CD4-positive, alpha-beta T cell treated with Interleukin-4 for 1 hour (primary cell): ENCODE measurements around the gene PTBP3.
"Not testable (repeated sequence)": the region's sequence is repeated elsewhere in the genome, so short reads cannot be mapped to it uniquely, and the experiment has no call there.

Experiments
- DNase-seq, 2 donors: peaks; one replicate each; pipeline ENCODE4 v3.0.0-alpha.2; 2020 to 2022

Gene PTBP3

DNA sequence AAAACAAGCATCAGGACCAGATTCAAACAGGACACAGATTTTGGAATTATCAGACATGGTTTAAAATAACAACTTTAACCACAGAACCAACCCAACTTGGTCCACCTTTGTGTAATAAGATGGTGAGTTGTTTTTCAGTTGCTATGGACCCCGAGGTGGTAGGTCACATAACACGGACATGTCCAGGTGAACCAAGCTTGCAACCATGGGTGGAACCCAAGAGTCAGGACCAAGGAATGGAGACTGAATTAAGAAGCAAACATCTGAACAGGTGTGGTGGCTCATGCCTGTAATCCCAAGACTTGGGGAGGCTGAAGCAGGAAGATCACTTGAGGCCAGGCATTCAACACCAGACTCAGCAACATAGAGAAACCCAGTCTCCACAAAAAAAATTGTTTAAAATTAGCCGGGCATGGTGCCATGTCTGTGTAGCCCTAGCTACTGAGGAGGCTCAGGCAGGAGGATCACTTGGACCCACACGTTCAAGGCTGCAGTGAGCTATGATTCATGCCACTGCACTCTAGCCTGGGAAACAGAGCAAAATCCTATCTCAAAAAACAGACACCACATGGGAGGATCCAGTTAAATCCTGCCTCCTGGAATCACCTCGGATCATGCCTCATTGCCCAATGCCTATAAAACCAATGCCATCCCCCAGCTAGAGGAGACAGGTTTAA, 10.6 kb downstream of the PTBP3 start:
- DNase-seq = no peak

DNA sequence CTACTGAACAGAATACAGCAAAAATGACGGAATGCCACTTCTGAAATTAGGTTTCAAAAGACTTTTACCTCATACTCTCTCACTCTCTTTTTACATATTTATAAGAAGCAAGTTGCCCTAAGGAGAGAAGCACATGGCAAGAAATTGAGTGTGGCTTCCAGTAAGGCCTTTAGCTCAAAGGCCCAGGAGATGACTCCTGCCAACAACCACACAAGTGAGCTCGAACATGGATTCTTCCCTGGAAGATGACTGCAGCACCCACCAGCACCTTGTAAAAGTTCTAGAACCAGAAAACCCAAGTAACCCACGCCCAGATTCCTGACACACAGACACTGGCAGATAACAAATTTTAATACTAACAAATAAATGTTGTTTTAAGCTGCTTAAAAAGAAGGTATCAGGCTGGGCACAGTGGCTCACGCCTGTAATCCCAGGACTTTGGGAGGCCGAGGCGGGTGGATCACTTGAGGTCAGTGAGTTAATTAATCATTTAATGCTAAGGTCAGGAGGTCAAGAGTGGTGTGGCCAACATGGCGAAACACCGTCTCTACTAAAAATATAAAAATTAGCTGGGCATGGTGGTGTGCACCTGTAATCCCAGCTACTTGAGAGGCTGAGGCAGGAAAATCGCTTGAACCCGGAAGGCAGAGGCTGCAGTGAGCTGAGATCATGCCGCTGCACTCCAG, 17.0 kb downstream of the PTBP3 start:
- DNase-seq = no peak

DNA sequence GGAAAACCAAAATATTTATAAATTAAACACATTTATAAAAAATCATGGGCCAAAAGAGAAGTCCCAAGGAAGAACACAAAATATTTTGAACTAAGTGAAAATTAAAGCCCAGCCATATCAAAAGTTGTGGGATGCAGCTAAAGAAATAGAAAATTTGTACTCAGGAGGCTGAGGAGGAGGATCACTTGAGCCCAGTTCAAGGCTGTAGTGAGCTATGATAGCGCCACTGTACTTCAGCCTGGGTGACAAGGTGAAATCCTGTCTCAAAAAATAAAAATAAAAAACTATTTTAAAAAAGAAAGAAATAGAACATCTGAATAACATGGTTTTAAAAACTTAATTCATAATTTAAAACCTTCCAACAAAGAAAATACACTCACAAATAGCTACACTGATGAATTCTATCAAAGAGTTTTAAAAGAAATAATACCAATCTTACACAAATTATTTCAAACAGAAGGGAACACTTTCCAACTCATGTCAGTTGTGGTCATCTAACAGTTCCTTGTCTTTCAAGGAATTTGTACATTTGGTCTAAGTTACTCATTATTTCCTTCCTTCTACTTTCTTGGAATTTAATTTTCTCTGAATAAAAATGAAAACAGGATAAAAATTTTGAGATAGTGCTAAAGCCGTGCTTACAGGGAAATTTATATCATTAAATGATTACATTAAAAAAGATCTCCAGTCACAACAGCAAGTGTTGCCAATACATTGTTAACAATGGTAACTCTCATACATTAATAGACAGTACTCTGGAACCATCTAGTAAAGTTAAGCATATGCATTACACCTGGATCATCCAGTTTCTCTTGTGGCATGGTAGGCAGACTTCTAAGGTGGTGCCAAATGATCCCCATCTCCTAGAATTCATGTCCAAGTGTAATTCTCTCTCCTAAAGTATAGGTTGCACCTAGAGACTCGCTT, 17.8 kb downstream of the PTBP3 start:
- no peak for DNase-seq

DNA sequence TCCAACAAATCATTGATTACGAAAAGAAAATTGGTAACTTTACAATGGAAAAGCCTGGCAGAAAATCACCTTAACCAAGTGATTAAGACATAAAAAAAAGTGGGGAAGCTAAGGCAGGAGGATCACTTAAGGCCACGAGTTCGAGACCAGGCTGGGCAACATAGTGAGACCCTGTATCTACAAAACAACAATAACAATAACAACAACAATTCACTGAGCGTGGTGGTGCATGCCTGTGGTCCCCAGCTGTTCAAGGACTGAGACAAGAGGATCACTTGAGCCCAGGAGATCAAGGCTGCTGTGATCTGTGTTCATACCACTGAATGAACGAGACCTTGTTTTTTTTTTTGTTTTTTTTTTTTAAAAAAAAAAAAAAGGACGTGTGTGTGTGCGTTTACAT, 21.3 kb downstream of the PTBP3 start:
- DNase-seq = no peak

DNA sequence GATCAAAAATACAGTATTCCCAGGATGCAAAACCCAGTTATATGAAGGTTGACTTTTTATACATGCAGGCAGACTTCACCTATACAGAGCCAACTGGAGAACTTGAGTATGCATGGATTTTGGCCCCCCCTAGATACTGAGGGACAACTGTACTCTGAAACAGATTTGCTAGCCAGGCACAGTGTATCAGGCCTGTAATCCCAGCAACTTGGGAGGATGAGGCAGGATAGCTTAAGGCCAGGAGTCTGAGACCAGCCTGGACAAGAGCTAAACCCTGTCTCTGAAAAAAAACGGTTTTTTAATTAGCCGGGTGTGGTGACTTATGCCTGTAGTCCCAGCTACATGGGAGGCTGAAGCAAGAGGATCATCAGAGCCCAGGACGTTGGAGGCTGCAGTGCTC, 21.9 kb downstream of the PTBP3 start:
- no peak for DNase-seq

DNA sequence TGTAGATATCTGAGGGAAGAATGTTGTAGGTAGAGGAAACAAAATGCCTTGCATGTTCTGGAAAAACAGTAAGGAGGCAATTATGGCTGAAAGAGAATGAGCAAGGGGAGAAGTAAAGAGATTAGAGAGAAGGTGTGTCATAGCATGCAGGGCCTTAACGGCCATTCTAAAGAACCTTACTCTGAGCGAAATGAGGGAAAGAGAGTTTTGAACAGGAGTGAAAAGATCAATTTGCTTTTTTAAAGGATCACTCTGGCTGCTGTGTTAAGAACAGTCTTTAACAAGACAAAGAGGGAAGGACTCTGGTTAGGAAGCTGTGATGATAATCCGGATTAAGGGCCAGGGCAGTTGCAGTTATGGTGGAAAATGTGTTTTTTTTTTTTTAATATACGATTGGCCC, 22.6 kb downstream of the PTBP3 start:
- no peak for DNase-seq

DNA sequence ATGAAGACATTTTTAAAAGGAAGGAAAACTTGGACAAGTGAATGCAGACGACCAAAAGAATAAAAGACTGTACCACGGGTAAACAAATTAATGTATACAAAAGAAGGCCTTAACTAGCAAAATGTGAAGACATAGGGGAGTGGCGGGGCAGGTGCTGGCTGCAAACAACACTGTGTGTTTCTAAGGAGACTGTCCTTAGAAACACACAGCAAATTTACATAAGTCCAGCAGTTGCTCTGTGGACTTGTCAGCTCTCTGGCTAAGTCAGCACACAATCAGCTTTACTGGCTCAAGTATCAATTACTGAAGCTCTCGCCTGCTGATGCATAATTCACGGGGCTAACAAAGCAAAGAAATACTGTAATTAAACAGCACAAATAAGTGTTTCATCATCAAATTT, 24.8 kb downstream of the PTBP3 start:
- DNase-seq = no peak

DNA sequence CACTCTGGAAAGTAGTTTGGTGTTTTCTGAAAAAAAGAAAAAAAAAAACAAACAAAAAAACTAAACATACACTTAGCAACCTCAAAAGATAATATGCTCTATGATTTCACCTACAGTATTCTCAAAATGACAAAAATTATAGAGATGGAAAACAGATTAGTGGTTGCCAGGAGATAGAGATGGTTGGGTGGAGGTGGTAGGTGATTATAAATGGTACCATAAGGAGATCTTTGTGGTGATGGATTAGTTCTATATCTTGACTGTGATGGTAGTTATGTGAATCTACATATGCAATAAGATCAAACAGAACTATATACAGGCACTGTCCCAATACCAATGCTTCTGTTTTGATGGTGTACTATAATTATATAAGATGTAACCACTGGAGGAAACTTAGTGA, 32.0 kb downstream of the PTBP3 start:
- no peak for DNase-seq

DNA sequence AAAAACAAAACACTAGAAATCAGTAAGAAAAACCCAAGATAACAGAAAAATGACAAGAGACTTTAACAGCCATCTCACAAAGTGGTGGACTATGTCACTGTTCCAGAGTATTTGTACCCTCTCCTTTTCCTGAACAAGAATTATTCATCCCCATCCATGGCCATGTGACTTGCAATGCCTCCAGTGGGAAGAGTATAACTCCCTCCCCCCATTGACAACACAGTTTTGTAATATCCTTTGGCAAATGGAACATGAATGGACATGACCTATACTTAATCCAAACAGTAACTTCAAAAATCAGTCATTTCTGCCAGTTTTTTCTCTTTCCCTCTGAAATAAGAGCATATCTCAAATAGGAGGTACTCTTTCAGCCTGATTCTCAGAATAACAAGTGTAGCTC, 33.9 kb downstream of the PTBP3 start:
- DNase-seq = no peak

DNA sequence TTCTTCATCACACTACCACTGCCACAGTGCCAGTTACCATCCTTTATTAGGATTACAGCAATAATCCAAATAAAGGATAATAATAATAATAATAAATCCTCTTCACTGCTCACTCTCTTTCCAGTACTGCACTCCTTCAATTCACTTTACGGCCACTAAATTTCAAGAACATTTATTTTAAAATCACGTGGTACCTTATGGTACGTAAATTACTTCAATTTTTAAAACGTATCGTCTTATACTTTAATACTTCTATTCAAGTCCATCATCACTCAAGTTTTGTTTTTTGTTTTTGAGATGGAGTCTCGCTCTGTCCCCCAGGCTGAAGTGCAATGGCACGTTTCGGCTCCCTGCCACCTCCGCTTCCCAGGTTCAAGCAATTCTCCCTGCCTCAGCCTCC, 36.5 kb downstream of the PTBP3 start:
- no peak for DNase-seq

DNA sequence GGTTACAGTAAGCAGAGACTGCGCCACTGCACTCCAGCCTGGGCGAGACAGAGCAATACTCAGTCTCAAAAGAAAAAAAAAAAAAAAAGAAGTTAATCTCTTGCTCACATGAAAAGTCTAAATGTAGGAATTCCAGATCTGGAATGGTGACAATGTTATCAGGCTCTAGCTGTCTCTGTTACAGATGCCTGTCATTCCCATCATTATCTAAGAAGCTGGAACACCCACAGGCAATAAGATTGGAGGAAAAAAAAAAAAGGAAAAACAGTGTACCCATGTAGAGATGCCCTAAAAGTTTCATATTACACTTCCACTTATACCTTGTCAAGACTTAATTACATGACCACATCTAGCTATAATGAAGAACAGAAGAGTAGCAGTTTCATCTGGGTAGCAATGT, 38.2 kb downstream of the PTBP3 start:
- DNase-seq = no peak

DNA sequence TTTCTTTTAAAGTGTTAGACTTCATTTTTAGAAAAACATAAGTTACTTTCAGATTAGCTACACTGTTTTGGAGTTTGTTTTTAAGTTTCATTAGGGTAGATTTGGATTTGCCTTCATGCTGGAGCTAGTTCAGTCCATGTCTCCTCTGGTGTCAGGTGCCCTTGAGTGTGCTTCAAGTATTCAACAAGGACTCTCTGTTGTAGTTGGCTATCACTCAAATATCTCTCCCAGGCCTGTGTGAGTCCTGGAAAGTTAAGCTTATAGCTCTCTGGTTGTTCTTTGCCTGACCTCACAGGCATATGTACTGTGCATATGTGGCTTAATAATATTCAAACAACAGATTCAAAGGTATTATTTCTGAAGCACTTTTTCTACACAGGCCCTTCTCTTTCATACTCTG, 45.4 kb downstream of the PTBP3 start:
- DNase-seq = no peak

DNA sequence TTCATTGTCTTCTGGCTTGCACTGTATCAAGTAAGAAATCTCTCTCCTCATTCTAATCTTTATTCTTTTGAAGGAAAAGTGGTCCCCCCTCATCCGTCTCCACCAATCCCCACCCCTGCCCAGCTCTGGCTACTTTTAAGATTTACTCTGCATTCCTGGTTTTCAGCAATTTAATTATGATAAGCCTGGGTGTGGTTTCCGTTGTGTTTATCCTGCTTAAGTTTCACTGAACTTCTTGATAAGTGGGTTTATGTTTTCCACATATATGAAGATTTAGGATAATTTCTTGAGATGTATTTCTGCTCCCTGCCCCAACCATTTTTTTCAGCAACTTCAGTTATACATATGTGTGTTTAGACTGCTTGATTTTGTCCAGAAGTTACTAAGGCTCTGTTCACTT, 46.5 kb downstream of the PTBP3 start:
- no peak for DNase-seq

DNA sequence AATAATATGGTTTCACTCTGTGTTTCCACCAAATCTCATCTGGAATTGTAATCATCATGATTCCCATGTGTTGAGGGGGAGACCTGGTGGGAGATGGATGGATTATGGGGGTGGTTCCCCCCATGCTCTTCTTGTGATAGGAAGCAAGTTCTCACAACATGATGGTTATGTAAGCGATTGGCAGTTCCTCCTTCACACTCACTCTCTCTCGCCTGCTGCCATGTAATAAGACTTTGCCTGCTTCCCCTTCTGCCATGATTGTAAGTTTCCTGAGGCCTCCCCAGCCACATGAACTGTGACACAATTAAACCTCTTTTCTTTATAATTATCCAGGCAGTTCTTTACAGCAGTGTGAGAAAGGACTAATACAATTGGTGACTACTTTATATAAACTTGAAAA, 48.4 kb downstream of the PTBP3 start:
- DNase-seq = no peak

DNA sequence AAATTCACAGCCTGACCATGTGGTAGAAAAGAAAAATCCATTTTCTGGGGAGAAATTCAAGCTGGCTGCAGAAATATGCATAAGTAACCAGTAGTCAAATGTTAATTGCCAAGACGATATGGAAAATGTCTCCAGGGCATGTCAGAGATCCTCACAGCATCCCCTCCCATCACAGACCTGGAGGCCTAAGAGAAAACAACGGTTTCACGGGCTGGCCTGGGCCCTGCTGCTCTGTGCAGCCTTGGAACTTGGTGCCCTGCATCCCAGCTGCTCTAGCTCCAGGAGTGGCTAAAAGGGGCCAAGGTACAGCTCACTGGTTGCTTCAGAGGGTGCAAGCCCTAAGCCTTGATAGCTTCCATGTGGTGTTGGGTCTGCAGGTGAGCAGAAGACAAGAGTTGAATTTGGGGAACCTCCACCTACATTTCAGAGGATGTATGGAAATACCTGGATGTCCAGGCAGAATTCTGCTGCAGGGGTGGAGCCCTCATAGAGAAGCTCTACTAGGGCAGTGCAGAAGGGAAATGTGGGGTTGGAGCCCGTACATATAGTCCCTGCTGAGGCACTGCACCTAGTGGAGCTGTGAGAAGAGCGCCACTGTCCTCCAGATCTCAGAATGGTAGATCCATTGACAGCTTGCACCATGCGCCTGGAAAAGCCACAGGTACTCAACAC, 49.7 kb downstream of the PTBP3 start:
- no peak for DNase-seq

DNA sequence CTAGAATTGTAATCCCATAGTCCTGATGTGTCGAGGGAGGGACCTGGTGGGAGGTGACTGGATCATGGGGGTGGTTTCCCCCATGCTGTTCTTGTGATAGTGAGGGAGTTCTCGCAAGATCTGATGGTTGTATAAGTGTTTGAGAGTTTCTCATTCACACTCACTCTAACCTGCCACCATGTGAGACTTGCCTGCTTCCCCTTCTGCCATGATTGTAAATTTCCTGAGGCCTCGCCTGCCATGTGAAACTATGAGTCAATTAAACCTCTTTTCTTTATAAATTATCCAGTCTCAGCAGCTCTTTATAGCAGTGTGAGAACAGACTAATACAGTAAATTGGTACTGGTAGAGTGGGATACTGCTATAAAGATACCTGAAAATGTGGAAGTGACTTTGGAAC, 50.6 kb downstream of the PTBP3 start:
- not testable (repeated sequence) for DNase-seq

DNA sequence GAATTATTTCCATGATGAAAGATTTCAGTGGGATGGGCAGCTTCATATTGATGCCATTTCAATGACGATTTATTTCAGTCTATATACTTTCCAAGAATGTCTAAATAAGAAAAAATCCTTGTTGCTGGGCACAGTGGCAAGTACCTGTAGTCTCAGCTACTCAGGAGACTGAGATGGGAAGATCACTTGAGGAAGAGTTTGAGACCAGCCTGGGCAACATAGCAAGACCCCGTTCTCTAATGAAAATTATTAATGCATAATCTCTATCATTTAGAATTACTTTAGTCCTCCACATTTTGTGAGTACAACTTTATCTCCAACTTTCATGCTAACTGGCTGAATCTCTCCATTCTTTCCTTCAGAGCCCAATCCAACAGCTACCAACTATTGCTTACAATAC, 52.5 kb downstream of the PTBP3 start:
- DNase-seq = no peak

DNA sequence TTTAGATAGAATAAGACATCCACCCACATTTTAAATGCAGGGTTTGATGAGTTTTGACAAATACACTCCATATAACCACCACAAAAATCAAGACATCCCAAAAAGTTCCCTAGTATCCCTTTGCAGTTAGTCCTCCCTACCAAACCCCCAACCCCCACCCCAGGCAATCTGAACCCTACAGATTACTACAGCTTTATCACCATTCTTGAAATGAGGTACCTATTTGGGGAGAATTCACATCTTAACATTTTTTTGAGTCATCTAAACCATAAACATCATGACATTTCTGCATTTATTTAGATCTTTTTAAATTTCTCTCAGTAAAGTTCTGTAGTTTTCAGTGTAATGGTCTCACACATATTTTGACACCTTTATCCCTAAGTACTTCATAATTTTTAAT, 53.9 kb downstream of the PTBP3 start:
- no peak for DNase-seq

DNA sequence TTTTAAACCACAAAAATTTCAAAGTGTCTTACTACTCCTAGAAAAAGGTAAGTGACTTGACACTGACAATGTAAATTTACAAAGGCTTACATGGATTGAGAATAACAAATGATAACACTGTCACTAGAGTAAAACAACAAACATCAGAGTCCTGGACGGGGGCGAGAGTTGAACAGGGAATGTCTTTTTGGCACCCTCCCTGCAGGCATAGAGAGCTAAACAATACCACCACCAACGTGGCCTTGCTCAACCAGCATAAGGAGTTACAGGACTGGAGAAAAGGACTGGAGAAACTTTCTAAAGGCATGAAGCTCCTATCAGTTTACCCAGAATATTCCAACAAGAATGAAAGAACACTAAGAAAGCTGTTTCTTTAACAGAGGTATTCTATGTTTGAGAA, 55.3 kb downstream of the PTBP3 start:
- DNase-seq = no peak

DNA sequence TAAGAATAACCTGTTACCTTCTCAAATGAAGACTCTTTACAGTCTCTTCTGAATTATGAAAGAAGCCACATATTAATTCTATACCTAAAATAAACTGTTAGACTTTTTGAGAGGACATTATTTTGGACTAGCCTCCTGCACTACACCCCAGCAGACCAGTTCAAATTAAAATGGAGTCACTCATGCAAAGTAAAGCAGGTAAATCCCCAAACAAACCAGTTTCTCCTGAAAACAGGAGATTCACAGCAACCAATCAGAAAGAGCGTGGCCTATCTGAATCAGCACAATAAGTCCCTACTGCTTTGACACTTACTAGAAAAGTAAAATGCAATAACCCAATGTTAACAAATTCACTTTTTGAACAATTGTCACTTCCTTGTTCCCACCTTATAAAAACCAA, 58.8 kb downstream of the PTBP3 start:
- no peak for DNase-seq

DNA sequence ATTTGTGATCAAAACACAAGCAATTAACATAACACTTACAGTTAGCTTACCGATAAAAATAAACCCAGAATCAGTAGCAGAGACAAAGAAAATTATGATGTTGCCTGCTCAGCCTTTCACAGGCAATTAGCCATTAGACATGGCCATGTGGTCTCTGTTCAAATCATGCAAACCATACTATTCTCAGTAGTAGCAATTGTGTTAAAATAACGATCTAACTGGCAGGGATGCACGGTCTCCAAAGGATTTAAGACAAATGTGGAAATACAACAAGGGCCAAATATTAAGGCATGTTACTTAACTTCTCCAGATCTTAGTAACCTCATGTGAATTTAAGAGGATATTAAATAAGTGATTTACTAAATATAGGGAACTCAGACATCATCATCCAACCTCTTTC, 59.5 kb downstream of the PTBP3 start:
- DNase-seq = no peak

DNA sequence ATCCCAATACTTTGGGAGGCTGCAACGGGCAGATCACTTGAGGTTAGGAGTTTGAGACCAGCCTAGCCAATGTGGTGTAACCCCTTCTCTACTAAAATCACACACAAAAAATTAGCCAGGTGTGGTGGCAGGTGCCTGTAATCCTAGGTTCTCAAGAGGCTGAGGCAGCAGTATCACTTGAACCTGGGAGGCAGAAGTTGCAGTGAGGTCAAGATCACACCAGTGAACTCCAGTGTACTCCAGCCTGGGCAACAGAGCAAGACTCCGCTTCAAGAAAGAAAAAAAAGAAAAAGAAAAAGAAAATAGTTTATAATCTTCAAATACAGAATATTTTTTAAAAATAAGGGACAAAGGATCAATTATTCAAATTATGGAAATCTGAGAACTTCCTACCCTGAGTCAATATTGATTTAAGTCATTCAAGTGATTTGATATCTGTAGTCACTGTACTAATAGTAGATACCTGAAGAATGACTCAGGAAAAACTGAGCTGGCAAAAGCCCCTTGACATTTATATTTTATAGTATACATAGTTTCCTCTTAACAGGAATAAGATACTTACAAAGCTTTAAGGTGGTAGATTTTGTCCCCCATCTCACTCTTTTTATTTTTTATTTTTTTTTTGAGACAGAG, 61.8 kb downstream of the PTBP3 start:
- no peak for DNase-seq

DNA sequence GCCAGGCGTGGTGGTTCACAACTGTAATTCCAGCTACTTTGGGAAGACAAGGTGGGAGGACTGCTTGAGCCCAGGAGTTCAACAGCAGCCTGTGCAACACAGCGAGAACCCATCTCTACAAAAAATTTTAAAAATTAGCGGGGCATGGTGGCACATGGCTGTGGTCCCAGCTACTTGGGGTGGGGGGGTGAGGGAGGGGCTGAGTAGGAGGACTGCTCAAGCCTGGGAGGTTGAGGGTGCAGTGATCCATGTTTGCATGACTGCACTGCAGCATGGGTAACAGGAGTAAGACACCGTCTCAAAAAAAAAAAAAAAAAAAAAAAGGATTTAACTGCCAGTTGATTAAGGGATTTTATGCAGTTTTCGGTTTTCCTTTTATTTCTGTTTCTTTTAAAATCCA, 65.0 kb downstream of the PTBP3 start:
- no peak for DNase-seq
